Colonic mucosa (tissue), 4 donors: ENCODE data around the gene P4HA1. TPM values are rescaled to one million over a fixed set of nuclear protein-coding genes. Genes with fewer than 3 reads are reported as not detected.

ENCODE experiments used
- DNase-seq: peaks from one replicate; pipeline ENCODE4 v3.0.0-alpha.2; 2020
- H3K27ac ChIP-seq: fragments of 200-600 bp; one replicate; pipeline ENCODE4 v1.8.0; 2021
- H3K27me3 ChIP-seq: fragments of 200-600 bp; one replicate; pipeline ENCODE4 v1.8.0; 2021
- H3K36me3 ChIP-seq: fragments of 200-600 bp; one replicate; pipeline ENCODE4 v1.8.0; 2021
- H3K4me1 ChIP-seq: fragments of 200-600 bp; one replicate; pipeline ENCODE4 v1.8.0; 2021; ENCODE audit warnings: mild to moderate bottlenecking
- H3K4me3 ChIP-seq: fragments of 200-600 bp; one replicate; pipeline ENCODE4 v1.8.0; 2021
- H3K9ac ChIP-seq, 2 donors: one replicate each; pipeline ENCODE4 v1.7.0; 2013; ENCODE audit warnings: control low read depth in 2 of 2, low read depth in 2 of 2, low read length in 2 of 2
- H3K9me3 ChIP-seq: fragments of 200-600 bp; one replicate; pipeline ENCODE4 v1.8.0; 2021
- intact Hi-C: fragments of 100-400 bp; cut with DNase I; formaldehyde crosslinking; loops from one replicate; pipeline ENCODE4 v1.14.1; 2022
- total RNA-seq, 2 donors: library from RNA; stranded (reverse); fragmentation: NEBNext Ultra II Directional in 1 of 2; extraction: Animal tissue kit (Norgen Biotek cat#: 25700) in 1 of 2; gene quantifications; one replicate each; pipeline ENCODE4 v1.2.1, GENCODE V29; 2021
- TF ChIP-seq, protein P1 (sequence below): fragments of 200-600 bp; IDR thresholded peaks from one replicate; pipeline ENCODE4 v1.8.0; 2022; ENCODE audit warnings: antibody characterized with exemption, mild to moderate bottlenecking
- donor health status: healthy.
- donor health status: DM: no; HTN: no; CAD: no.
- donor health status: DM: no; HTN: no; CAD: no.

P4HA1 gene
- total RNA-seq, 2 donors from 2014 or later = 31.4 to 85.1 TPM

DNA sequence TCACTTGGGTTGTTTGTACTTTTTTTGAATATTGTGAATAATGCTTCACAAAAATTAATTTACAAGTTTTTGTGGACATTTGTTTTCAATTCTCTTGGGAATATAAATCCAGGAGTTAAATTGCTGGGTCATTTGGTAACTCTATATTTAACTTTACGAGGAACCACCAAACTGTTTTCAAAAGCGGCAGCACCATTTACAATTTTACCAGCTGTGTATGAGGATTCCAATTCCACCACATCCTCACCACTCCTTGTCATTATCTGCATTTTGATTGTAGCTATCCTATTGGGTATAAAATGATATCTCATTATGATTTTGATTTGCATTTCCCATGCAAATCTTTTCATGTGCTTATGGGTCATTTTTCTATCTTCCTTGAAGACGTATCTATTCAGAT is 9.6 kb upstream of the P4HA1 start:
- intact Hi-C loops = no loop called here
- Histone ChIP-seq H3K27ac (no peak overlapping the region), H3K9me3 (no peaks in the 10 kb centered on the region), H3K4me3 (no peak overlapping the region), H3K4me1 (no peaks in the 10 kb centered on the region), H3K9ac (no peak overlapping the region), H3K36me3 (no peaks in the 10 kb centered on the region), H3K27me3 (no peaks in the 10 kb centered on the region)
- no peak for DNase-seq
- TF ChIP-seq, protein P1, sequence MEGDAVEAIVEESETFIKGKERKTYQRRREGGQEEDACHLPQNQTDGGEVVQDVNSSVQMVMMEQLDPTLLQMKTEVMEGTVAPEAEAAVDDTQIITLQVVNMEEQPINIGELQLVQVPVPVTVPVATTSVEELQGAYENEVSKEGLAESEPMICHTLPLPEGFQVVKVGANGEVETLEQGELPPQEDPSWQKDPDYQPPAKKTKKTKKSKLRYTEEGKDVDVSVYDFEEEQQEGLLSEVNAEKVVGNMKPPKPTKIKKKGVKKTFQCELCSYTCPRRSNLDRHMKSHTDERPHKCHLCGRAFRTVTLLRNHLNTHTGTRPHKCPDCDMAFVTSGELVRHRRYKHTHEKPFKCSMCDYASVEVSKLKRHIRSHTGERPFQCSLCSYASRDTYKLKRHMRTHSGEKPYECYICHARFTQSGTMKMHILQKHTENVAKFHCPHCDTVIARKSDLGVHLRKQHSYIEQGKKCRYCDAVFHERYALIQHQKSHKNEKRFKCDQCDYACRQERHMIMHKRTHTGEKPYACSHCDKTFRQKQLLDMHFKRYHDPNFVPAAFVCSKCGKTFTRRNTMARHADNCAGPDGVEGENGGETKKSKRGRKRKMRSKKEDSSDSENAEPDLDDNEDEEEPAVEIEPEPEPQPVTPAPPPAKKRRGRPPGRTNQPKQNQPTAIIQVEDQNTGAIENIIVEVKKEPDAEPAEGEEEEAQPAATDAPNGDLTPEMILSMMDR = no peak

- H3K27me3 ChIP-seq = no peaks in the 10 kb centered on the region
- no peak overlapping the region for H3K9ac ChIP-seq
- intact Hi-C loops = loop anchor here (5.0 kb wide), 1 partner anchor 68 kb away; the partner anchor contains the start of genes ECD and FAM149B1
- H3K4me3 ChIP-seq = no peak overlapping the region
- TF ChIP-seq, protein P1 = no peak
- no peaks in the 10 kb centered on the region for H3K36me3 ChIP-seq
- no peak for DNase-seq
- no peak overlapping the region for H3K27ac ChIP-seq
- no peaks in the 10 kb centered on the region for H3K9me3 ChIP-seq
- H3K4me1 ChIP-seq = no peaks in the 10 kb centered on the region
Measured at GRCh38 chr10:73099141-73099540, 2.5 kb upstream of the P4HA1 start.

- Histone ChIP-seq H3K4me1 (no peaks in the 10 kb centered on the region), H3K9ac (peak overlapping the region; percentile 42 to 94), H3K9me3 (no peaks in the 10 kb centered on the region), H3K27me3 (no peaks in the 10 kb centered on the region), H3K36me3 (no peaks in the 10 kb centered on the region), H3K27ac (peak overlapping the region; percentile 99), H3K4me3 (peak overlapping the region; percentile 94)
- no peak for DNase-seq
- TF ChIP-seq, protein P1 = no peak
- intact Hi-C loops = loop anchor here (5.0 kb wide), 1 partner anchor 70 kb away; the partner anchor contains the start of genes ECD and FAM149B1
Measured at GRCh38 chr10:73097305-73097670, 622 bp upstream of the P4HA1 start.

DNA sequence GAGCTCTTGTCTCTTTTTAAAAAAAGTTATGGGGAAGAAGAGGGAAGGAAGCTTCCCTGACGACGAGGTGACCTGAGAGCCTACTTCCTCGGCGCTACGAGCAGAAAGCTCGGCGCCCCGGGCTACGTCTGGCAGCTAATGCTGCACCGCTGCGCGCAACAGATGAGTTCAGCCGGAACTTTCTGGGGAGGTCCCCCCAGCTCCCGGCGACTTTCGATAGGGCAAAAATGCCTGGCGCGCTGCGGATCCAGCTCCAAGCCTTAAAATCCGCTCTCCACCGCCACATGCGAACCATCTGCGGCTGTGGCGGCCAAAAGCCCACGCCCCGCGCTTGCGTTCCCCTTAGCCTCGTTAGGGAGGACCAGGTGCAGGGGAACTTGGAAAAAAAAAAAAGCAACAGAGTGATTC is 621 bp downstream of the P4HA1 start:
- DNase-seq = peak; percentile 67
- intact Hi-C loops = loop anchor here (5.0 kb wide), 1 partner anchor 71 kb away; the partner anchor contains the start of genes ECD and FAM149B1
- TF ChIP-seq, protein P1 = no peak

GRCh38 chr10:73095481-73096021 is 1.1 kb downstream of the P4HA1 start:
- no peaks in the 10 kb centered on the region for H3K36me3 ChIP-seq
- H3K9ac ChIP-seq = peak overlapping the region; percentile 53 to 94
- no peaks in the 10 kb centered on the region for H3K4me1 ChIP-seq
- TF ChIP-seq, protein P1 = no peak
- no peaks in the 10 kb centered on the region for H3K9me3 ChIP-seq
- intact Hi-C loops = loop anchor here (5.0 kb wide), 1 partner anchor 72 kb away; the partner anchor contains the start of genes ECD and FAM149B1
- H3K27me3 ChIP-seq = no peaks in the 10 kb centered on the region
- H3K27ac ChIP-seq = peak overlapping the region; percentile 99
- peak overlapping the region; percentile 94 for H3K4me3 ChIP-seq
- DNase-seq = peak; percentile 79

More for the DNA sequence above, 621 bp downstream of the P4HA1 start:
- no peaks in the 10 kb centered on the region for H3K27me3 ChIP-seq
- peak overlapping the region; percentile 99 for H3K27ac ChIP-seq
- H3K4me3 ChIP-seq = peak overlapping the region; percentile 94
- no peaks in the 10 kb centered on the region for H3K4me1 ChIP-seq
- peak overlapping the region; percentile 84 to 94 for H3K9ac ChIP-seq
- no peaks in the 10 kb centered on the region for H3K9me3 ChIP-seq
- H3K36me3 ChIP-seq = no peaks in the 10 kb centered on the region
